Measurements from ENCODE around the gene FHIT.
A peak's percentile ranks its signal among the peaks of the same experiment; 100 is the strongest.

Gene FHIT

DNA sequence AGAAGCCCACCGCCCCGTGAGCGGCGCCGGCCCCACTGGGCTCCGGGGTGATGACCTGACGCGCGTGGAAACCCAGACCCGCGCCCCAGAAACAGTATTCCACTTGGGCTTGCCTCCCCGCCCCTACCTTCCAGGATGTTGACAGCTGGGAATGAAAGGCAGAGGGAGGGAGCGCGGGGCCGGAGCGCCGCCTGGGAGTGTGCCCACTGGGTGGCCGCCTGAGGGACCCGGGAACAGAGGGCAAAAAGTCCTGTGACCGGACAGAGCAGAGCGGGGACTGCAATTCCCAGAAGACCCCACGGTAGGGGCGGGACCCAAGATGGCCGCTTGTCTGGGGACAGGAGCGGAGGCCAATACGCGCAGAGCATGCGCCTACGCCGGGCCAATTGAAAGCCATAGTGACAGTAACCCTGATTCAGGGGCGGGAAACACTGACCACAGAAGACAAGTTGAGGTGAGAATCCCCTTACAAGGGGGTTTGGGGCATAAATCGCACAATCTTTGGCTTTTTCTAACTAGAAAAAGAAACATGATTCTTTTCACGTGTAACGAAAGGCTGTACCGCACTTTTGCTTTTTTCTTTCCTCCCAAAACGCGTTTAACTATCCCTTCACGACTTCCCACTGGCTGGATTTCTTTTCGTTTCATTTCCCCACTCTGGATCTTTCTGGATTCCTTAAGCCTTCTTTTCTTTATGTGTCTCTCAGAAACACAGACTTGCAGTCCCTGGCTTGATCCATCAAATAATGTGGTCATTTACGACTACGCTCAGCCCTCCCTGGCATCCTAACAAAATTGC, at the start of gene FHIT:
FHIT (minus strand) TSS at position 279 of the 799 bp plus-strand sequence.
- TF ChIP-seq, protein P1, sequence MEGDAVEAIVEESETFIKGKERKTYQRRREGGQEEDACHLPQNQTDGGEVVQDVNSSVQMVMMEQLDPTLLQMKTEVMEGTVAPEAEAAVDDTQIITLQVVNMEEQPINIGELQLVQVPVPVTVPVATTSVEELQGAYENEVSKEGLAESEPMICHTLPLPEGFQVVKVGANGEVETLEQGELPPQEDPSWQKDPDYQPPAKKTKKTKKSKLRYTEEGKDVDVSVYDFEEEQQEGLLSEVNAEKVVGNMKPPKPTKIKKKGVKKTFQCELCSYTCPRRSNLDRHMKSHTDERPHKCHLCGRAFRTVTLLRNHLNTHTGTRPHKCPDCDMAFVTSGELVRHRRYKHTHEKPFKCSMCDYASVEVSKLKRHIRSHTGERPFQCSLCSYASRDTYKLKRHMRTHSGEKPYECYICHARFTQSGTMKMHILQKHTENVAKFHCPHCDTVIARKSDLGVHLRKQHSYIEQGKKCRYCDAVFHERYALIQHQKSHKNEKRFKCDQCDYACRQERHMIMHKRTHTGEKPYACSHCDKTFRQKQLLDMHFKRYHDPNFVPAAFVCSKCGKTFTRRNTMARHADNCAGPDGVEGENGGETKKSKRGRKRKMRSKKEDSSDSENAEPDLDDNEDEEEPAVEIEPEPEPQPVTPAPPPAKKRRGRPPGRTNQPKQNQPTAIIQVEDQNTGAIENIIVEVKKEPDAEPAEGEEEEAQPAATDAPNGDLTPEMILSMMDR (IDR thresholded peaks at IDR 0.05; ENCODE audit: low read depth, low read length): no peak
- peak within 1 kb of the TSS; percentile 76 for H3K4me3 ChIP-seq (ENCODE audit: low read depth, low read length)

DNA sequence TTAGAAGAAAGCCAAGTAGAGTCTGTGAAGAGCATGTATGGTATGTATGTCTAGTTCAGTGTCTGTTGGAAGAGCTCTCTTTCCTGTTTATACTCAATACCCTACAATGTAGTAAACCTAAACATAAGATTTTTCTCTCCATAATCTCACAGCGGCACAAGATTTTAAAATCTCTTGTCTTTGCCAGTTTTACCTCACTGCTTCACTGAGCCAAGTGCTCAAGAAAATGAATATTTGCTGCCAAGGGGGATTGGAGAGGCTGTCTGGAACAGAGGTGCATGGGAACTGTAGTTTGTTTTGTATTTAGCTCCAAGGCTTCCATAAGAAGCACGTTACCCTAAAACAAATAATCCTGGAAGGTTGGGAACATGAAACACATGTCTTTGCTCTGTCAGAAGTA, 49.5 kb upstream of the FHIT start:
- TF ChIP-seq, protein P1 (IDR thresholded peaks at IDR 0.05; ENCODE audit: low read depth, low read length): no peak
- no peak overlapping the region for H3K4me3 ChIP-seq (ENCODE audit: low read depth, low read length)

DNA sequence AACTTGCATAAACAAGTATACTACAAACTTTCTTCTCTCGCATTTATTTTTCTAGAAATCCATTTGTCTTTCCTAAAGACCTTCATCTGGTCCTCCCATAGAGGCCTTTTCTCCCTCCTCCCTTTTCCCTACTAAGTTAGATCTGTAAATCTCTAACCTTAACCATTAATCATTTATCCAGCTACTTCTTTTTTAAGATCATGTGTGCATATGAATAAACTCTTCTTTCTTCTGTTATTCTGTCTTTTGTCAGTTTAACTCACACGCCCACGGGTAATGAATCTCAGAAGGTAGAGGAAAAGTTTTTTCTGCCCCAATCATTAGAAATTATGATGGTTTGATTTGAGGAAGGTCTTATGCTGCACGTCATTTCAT, 48.7 kb upstream of the FHIT start:
- H3K4me3 ChIP-seq (ENCODE audit: low read depth, low read length): no peak overlapping the region
- TF ChIP-seq, protein P1 (IDR thresholded peaks at IDR 0.05; ENCODE audit: low read depth, low read length): no peak

DNA sequence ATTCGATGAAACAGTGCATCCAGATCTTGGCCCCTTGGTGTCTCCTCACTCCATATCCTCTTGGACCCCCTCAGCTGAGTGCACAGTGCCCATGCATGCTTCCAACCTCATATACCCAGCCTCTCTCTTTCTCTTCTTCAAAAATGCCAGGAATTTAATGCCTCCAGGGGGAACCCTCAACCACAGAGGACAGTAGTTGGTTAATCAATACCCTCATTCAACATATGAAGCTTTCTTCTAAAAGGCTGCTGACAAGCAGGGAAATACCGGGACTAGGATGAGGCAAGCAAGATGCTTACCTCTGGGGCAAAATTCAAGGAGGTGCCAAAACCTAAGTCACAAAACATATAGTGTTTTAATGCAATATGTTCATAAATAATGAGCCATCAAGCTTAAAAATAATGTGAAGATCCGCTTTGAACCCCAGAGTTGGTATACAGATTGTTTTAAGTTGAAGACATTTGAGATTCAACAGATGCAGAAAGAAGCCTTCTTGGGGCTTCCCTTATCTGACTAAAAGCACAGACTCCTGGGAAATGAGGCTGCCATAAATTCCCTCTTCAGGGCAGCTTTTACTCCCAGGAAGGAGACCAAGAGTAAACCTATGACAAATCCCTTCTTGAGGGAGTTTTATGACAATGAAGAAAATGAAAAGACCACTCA, 48.2 kb upstream of the FHIT start:
- TF ChIP-seq, protein P1 (IDR thresholded peaks at IDR 0.05; ENCODE audit: low read depth, low read length): no peak
- no peak overlapping the region for H3K4me3 ChIP-seq (ENCODE audit: low read depth, low read length)

DNA sequence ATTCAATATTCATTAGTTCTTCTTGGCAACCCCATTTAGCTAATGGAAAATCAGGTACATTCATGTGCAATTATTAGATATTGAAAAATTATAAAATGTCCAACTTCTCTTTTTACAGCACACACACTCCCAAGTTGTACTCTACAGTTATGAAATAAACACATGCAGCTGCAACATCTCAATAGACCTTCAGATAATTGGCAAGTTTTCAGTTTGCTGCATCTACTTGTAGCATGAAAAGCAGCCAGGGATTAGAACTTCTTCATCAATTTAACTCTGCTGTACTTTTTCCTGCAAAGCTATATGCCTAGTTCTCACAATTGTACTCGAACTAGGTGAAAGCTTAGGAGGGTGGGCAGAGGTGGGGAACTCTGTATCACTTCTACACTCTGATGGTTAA, 46.6 kb upstream of the FHIT start:
- no peak overlapping the region for H3K4me3 ChIP-seq (ENCODE audit: low read depth, low read length)
- TF ChIP-seq, protein P1 (IDR thresholded peaks at IDR 0.05; ENCODE audit: low read depth, low read length): no peak

DNA sequence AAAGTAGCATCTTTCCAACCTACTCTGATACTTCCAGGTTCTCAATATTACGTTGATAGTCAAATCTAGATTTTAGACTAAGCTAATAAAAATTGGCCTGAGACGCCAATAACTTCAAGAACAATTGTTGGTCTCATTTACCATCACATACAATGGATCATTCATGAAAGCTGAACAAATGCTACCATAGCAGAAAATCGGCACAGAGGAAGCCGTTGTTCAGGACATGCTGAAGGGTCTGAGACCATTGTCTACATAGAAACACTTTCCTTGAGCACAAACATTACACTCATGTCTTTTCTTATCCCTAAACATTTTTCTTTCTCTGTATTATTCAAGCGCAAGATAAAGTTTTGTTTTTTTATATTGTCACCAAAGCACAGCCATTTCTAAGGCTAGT, 37.2 kb upstream of the FHIT start:
- TF ChIP-seq, protein P1 (IDR thresholded peaks at IDR 0.05; ENCODE audit: low read depth, low read length): no peak
- H3K4me3 ChIP-seq (ENCODE audit: low read depth, low read length): no peak overlapping the region

DNA sequence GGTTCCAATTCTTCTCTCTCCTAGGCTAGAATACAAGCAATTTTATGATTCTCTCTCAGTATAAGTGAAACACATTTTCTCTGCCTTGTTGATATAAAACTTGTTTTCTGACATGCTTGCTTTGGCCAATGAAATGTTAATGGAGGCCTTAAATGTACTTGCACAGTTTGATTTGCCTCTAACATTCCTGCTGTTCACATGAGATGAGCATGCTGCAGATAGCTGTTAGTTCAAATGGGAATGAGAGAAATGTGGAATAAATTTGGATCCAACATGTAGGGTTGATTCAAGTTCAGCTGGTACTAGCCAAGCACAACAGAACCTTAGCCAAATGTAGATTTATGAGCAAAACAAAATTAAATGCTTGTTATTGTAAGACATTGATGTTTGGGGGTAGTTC, 32.6 kb upstream of the FHIT start:
- TF ChIP-seq, protein P1 (IDR thresholded peaks at IDR 0.05; ENCODE audit: low read depth, low read length): no peak
- no peak overlapping the region for H3K4me3 ChIP-seq (ENCODE audit: low read depth, low read length)
